Measurements from ENCODE around the gene SERPINE3.

DNA sequence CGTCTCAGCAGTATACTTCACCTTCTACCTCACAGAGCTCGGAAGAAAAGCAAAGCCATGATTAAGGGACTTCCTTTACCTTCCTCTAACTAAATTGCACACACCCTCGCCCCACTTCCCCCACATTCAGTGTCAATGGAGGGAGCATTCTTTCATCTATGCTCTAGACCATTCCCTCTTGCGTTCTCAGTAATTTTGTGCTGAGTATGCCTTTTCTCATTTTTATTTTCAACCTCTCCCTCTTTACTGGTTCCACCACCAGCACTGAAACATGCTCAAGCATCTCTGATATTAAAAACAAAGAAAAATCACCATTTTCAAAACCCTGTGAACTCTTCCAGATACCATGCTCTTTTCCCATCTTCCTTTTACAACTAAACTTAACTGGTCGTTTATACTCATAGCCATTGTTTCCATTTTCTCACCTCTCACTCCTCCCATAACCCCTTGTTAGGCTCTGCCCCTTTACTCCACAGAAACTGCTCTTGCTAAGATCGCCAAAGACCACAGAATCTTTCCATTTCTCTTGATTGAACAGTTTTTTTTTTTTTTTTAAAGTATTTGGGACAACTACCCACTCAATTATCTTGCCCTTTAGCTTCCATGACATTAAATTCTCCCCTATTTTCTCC, 32.4 kb downstream of the SERPINE3 start:
- TF ChIP-seq, protein P1, sequence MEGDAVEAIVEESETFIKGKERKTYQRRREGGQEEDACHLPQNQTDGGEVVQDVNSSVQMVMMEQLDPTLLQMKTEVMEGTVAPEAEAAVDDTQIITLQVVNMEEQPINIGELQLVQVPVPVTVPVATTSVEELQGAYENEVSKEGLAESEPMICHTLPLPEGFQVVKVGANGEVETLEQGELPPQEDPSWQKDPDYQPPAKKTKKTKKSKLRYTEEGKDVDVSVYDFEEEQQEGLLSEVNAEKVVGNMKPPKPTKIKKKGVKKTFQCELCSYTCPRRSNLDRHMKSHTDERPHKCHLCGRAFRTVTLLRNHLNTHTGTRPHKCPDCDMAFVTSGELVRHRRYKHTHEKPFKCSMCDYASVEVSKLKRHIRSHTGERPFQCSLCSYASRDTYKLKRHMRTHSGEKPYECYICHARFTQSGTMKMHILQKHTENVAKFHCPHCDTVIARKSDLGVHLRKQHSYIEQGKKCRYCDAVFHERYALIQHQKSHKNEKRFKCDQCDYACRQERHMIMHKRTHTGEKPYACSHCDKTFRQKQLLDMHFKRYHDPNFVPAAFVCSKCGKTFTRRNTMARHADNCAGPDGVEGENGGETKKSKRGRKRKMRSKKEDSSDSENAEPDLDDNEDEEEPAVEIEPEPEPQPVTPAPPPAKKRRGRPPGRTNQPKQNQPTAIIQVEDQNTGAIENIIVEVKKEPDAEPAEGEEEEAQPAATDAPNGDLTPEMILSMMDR (IDR thresholded peaks at IDR 0.05; ENCODE audit: borderline replicate concordance, extremely low read depth, low read length, poor library complexity, severe bottlenecking), result no peak
- no peak for TF ChIP-seq EZH2 (IDR thresholded peaks at IDR 0.05; ENCODE audit: borderline replicate concordance, low read depth, low read length, severe bottlenecking)
